Measurements from ENCODE around the gene DCUN1D3.
"Not testable (repeated sequence)": the region's sequence is repeated elsewhere in the genome, so short reads cannot be mapped to it uniquely, and the experiment has no call there.

DCUN1D3 gene

GRCh38 chr16:20821682-20822081 lies 78.5 kb downstream of the DCUN1D3 start:
- DNase-seq: no peak

GRCh38 chr16:20818929-20819585 lies 81.1 kb downstream of the DCUN1D3 start:
- DNase-seq: no peak

DNA sequence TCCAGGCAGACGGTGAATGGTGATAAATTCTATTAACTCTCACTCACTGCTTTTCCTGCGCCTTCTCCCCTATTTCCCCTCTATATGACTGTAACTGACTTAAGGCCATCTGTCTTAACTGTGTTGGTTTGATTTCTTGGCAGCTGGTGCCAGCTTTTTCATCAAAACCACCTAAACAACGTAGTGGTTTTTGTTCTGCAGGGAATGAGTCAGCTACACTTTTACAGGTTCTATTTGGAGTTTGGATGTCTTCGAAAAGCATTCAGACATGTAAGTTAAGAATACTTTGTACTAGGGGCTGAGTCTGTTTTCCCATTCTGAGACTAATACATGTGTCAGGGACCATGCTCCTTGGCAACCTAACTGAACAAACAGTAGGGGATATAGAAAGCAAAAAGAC lies 85.4 kb downstream of the DCUN1D3 start:
- DNase-seq: no peak

DNA sequence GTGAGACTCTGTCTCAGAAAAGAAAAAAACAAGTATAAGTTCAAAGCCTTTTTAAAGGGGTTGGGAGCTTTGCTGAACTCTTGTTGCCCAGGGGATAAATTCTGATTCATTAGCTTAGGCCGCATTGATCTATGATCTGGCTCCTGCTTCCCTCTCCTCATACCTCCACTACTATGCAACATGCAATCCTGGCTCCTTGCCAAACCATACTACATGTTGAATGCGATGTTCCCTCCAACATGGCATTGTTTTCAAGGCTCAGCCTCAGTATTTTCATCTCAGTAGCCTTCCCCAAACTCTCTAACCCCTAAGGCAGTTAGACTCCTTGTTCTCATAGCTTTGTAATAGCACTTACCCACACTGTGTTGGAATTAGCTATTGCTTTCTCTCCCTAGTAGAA lies 87.6 kb downstream of the DCUN1D3 start:
- DNase-seq: no peak

DNA sequence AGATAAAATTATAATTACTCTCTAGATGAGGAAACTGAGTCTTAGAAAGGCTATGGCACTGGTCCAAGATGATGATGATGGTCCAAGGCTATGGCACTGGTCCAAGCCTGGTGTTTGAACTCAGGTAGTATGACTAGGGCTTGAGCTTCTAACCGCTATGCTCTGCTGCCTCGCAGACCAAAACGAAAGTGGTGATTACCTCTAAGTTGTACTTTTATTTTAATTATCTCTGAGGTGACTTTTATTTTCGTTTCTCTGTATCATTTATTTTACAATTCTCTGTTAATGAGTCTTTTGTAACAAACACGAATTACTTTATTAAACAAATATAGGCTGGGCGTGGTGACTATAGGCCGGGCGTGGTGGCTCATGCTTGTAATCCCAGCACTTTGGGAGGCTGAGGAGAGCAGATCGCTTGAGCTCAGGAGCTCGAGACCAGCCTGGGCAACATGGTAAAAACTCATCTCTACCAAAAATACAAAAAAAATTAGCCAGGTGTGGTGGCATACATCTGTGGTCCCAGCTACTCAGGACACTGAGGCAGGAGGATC lies 88.2 kb downstream of the DCUN1D3 start:
- DNase-seq: no peak

- no peak for DNase-seq
Measured at GRCh38 chr16:20807862-20808261, 92.3 kb downstream of the DCUN1D3 start.

- peak; percentile 98 for DNase-seq
Measured at GRCh38 chr16:20806168-20807050, 93.7 kb downstream of the DCUN1D3 start, which contains the start of the genes ERI2 and REXO5. TSS of gene ERI2 (minus strand) at chr16:20806472. CDS start at chr16:20806430, 42 bp downstream. TSS of gene REXO5 (plus strand) at chr16:20806527. CDS start at chr16:20806954, 427 bp downstream.

DNA sequence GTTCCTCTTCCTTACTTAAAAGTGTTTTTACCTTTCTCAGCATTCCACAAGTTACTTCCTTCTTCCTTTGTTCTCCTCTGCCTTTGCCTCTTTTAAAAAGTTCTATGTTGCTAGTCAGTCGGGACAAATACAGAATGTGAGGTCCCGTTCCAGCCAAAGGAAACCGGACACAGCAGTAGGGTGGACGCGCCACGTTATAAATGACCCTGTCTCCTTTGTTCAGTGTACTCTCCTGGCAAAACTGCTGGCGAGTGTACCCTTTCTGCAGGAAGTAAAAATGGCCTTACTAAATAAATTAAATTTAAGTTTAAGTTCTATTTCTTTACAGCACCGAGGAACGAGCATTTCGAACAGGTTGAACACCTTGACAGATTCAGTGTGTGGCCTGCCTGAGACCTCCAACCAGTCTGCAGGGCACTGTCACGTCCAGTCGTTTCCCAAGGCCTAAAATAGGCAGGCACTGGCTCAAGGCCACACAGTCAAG lies 94.4 kb downstream of the DCUN1D3 start:
- DNase-seq: not testable (repeated sequence)
